SKM-1 (cell line): ENCODE data around the gene OR52L1.
"Not testable (repeated sequence)": the region's sequence is repeated elsewhere in the genome, so short reads cannot be mapped to it uniquely, and the experiment has no call there.

Experiments
- DNase-seq: peaks from one replicate; lab custom pipeline; 2025; ENCODE audit not compliant: unreplicated experiment; lab: John Stamatoyannopoulos, UW

The OR52L1 gene

DNA sequence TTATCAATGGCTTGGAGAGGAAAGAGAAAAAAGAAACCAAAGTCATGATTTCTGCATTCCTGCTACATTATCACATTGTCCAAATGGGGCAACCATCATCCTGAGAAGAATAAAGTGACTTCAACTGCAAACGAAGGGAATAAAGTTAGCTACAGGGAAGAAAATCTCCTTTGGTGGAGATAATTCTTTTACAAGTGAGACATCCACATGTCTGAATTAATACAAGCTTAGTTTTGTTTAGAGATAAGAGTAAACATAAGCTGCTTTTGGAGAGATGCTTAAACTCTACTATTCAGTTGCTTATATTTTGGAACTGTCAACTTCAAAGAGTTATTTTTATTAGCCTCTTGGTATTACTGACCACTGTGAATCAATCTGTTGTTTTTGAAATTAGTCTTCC is at the start of gene OR52L1:
TSS of gene OR52L1 (minus strand) at position 101 of the 400 bp plus-strand sequence. CDS start at position 46, 55 bp downstream.
- DNase-seq: no peak

DNA sequence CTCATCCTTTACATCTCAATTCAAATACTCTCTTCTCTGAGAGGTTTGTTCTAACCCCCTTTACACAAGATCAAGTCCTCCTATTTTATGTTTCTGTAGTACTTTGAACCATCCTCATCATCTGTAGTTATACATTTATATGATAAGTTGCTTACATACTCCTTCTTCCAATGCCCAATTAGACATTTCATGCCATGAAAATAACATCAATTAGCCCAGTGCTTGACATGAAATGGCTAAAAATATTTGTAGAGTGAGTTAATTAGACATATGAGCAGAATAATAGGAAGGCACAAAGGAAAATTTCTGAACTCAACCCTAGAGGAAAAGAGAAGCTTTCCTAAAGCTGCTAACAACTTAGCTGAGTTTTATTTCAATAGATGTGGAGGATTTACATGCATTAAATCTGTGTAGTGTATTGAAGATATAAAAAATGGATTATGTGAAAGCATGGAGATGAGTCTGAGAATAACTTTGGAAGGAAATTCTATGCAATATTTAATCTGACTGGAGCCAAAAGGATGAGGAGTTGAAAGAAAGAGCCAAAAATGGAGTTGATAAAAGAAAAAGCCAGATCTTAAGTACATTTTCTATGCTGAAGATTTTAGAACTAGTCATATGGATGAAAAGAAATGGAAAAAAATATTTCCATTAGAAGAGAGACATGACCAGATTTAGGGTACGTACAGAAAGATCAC is 44.1 kb upstream of the OR52L1 start, which contains the start of gene OR56A1:
TSS of gene OR56A1 (minus strand) at position 51 of the 698 bp plus-strand sequence. CDS start 3,066 bp downstream, outside the sequence.
- DNase-seq: no peak

DNA sequence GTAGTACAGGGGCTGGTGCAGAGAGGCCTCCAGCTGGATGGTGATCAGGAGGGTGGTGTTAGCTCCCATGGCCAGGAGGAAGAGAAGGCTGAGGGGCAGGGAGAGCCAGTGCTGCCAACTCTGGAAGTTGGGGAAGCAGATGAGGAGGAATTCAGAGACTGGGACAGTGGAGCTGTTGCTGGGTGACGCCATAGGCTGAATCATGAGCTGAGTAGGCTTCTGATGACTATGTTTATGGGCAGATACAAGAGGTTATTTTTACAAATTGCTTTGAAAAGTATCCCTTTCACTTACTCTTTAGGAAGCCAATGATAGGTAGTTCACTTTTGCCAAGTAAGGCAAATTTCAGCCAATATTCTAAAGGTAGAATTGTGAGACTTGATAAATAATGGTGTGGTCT is 40.7 kb upstream of the OR52L1 start:
- DNase-seq: no peak

- DNase-seq: no peak
Observed at GRCh38 chr11:6025056-6025455, 38.3 kb upstream of the OR52L1 start.

DNA sequence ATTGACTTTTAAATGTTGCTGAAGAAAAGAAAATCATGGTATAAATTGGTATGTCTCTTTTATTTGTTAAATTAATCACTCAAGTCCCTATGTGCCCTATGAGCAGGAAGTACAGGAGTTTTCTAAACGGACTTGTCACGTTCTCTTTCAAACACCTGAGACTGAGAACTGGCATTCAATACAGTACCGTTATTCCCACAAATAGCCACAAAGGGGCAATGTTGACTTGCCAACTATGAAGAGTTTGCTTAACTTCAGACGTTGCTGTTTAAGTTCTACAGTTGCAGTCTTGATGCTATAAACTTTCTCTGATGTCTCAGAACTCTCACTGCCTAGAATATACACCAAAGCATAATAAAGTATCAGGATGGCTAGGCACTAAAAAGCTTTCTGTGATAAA is 36.2 kb upstream of the OR52L1 start:
- peak; percentile 44 for DNase-seq

- no peak for DNase-seq
Observed at GRCh38 chr11:6013042-6013441, 26.3 kb upstream of the OR52L1 start.

DNA sequence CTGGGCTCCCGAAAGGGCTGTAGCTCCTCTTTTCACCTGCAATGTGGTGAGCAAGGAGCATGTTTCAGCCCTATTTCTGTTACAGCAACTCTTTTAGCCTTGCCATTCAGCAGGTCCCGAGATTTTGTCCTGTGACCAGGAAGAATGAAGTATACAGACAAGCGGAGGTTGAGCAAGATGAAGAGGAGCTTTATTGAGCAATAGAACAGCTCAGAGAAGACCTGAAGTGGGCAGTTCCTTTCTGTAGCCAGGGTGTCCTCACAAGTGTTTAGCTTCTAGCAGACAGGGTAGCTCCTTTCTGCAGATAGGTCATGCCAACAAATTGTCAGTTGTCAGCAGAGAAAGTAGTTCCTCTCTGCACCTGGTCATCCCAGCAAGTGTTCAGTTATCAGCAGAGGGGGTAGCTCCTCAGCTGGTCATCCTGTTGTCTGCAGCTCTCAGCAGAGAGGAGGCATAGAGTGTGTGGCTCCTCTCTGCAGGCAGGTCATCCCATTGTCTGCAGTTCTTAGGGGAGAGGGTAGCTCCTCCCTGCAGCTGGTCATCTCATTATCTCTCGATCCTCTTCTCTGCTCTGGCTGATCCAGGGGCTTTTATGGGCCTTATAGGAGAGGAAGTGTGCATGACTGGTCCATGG is 25.4 kb upstream of the OR52L1 start:
- DNase-seq: peak; percentile 10

GRCh38 chr11:6006846-6007245 is 20.1 kb upstream of the OR52L1 start, which contains the start of gene OR56A4:
Gene OR56A4 (minus strand): TSS chr11:6006946. CDS start chr11:6002992, 3,954 bp downstream.
- DNase-seq: no peak

- DNase-seq: no peak
Observed at GRCh38 chr11:6006395-6006794, 19.6 kb upstream of the OR52L1 start.

- DNase-seq: no peak
Observed at GRCh38 chr11:6002202-6002699, 15.5 kb upstream of the OR52L1 start.

GRCh38 chr11:5994791-5995190 is 8.0 kb upstream of the OR52L1 start:
- DNase-seq: no peak

GRCh38 chr11:5992604-5993251 is 5.9 kb upstream of the OR52L1 start:
- DNase-seq: peak; percentile 35

DNA sequence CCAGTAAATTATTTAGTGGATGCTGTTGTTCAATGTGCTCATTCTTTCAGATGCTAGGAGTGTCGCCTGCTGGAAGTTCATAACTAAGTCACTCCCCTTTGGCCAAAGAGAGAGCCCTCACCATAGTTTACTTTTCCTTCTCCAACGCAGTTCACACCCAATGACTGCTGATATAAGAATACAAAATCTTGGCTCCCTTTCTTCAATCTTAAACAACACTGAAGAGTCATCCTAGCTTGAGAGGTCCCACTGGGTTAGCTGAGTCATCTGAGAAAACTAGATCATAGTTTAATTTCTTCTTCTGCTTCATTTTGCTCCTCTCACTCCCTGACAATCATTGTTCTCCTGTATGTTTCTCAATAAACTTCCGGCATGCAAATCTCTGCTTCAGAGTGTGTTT is 5.4 kb upstream of the OR52L1 start:
- DNase-seq: no peak

- no peak for DNase-seq
Observed at GRCh38 chr11:5989203-5989602, 2.4 kb upstream of the OR52L1 start.

- DNase-seq: no peak
Observed at GRCh38 chr11:5983443-5983842, 3.3 kb downstream of the OR52L1 start.

GRCh38 chr11:5973530-5973929 is 13.3 kb downstream of the OR52L1 start:
- DNase-seq: no peak

DNA sequence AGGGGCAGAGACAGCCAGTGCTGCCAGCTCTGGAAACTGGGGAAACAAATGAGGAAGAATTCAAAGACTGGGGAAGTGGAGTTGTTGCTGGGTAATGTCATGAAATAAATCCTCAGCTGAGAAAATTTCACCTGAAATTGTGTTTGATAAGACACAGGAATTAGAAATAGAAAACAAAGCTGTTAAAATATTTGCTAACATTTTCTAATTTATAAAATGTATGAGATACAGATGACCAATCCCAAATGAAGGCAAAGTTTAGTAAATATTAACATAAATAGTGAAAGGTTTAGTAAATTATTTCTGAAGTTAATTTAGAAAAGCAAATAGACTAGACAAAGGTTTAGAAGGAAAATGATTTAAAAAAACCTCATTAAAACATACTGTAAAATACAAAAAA is 18.4 kb downstream of the OR52L1 start, which contains the start of gene OR56A5:
TSS of gene OR56A5 (minus strand) at position 101 of the 400 bp plus-strand sequence. CDS start at position 101, 0 bp downstream.
- no peak for DNase-seq

DNA sequence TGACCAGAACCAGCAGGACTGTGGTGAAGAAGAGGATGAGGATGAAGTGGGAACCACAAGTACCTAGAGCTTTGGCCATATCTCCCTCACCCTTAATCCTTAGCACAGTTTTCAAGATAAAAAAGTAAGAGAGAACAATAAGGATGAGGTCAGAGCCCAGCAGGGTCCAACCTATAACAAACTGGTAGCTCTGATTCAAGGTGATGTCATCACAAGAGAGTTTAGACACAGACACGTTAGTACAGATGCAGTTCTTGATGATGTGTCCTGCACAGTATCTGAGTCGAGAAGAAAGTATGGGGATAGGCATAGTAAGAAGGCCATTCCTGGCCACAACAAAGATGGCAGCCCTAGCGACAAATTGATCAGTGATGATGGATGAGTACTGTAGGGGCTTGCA is 19.1 kb downstream of the OR52L1 start:
- DNase-seq: no peak

DNA sequence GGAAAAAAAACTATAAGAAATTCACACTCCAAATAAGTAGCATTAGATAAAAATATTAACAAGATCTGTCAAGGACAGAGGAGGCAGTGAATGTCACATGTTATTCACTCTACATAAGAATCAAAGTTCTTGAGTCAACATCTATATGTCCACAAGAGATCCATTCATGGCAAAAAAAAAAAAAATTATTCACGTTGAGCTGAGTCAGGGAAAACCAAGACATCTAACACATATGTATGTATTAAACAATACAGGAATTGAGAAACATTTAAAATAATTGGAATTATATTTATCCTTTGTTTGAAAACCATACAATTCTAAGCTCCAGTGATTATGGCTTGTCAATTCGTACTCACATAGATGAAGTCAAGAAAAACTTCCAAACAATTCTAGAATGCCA is 19.8 kb downstream of the OR52L1 start:
- no peak for DNase-seq

GRCh38 chr11:5960704-5961320 is 26.0 kb downstream of the OR52L1 start:
- not testable (repeated sequence) for DNase-seq

DNA sequence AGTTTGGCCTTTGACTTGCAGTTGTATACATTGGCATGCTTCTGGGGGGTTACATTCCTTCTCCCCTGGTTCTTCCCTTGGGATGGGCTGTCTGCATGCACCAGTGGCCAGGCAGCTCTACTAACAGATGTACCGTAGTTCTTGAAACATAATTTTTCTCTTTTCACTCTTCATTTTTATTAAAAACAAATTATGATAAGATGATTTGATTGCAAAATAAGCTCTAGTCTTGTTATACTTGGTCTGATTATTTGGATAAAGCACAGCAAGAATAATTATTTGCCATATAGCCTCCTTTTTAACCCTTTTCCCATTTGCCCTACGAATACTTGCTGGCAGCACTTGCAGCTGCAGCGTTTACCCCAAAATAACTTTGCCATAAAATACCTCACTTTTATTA is 31.2 kb downstream of the OR52L1 start:
- DNase-seq: no peak
